Subcutaneous abdominal adipose tissue (tissue), 5 donors: ENCODE measurements around the gene MIEN1.
A peak's percentile ranks its signal among the peaks of the same experiment; 100 is the strongest.
"Not testable (repeated sequence)": the region's sequence is repeated elsewhere in the genome, so short reads cannot be mapped to it uniquely, and the experiment has no call there.

Experiments used
- H3K27ac ChIP-seq: one replicate; pipeline ENCODE4 v1.7.0; 2013; ENCODE audit warnings: low read depth, mild to moderate bottlenecking, inconsistent platforms, low read length, moderate library complexity
- H3K27me3 ChIP-seq, 5 donors: one replicate each; pipeline ENCODE4 v1.7.0; 2013; ENCODE audit warnings: low read length in 5 of 5, inconsistent platforms in 1 of 5; ENCODE audit not compliant: control insufficient read depth in 5 of 5, insufficient read depth in 4 of 5
- H3K36me3 ChIP-seq, 5 donors: one replicate each; pipeline ENCODE4 v1.7.0; 2013; ENCODE audit warnings: low read length in 5 of 5; ENCODE audit not compliant: control insufficient read depth in 5 of 5, insufficient read depth in 5 of 5
- H3K4me1 ChIP-seq, 5 donors: one replicate each; pipeline ENCODE4 v1.7.0; 2013; ENCODE audit warnings: low read length in 5 of 5, mild to moderate bottlenecking in 3 of 5, moderate library complexity in 1 of 5; ENCODE audit not compliant: control insufficient read depth in 5 of 5, insufficient read depth in 5 of 5
- H3K4me3 ChIP-seq, 5 donors: one replicate each; pipeline ENCODE4 v1.7.0; 2013; ENCODE audit warnings: low read length in 5 of 5, low read depth in 1 of 5
- H3K9ac ChIP-seq, 5 donors: one replicate each; pipeline ENCODE4 v1.7.0; 2013; ENCODE audit warnings: low read length in 5 of 5, mild to moderate bottlenecking in 4 of 5, moderate library complexity in 3 of 5
- H3K9me3 ChIP-seq, 5 donors: one replicate each; pipeline ENCODE4 v1.7.0; 2013; ENCODE audit warnings: low read length in 5 of 5; ENCODE audit not compliant: control insufficient read depth in 5 of 5
- donor health status: healthy.
- donor health status: healthy.
- donor health status: healthy.
- donor health status: healthy.
- donor health status: healthy.

The MIEN1 gene

GRCh38 chr17:39699157-39699817, 31.0 kb downstream of the MIEN1 start:
- Histone ChIP-seq H3K4me3 (peak overlapping the region; percentile 46 to 66 (median 62)), H3K27me3 (peaks cover 0 to 16% (median 8%) of the 10 kb centered on the region in 5 donors), H3K4me1 (peaks cover 0 to 15% (median 13%) of the 10 kb centered on the region in 5 donors), H3K9ac (peak overlapping the region in 4 of 5 donors; percentile 33 to 63 (median 52))
- H3K36me3 ChIP-seq, H3K9me3 ChIP-seq, H3K27ac ChIP-seq: not testable (repeated sequence)

- no peak overlapping the region for H3K4me3 ChIP-seq
- H3K27ac ChIP-seq = no peak overlapping the region
- peaks cover 0 to 16% (median 8%) of the 10 kb centered on the region in 5 donors for H3K27me3 ChIP-seq
- H3K4me1 ChIP-seq = peaks cover 0 to 15% (median 13%) of the 10 kb centered on the region in 5 donors
- H3K9ac ChIP-seq = no peak overlapping the region
- H3K36me3 ChIP-seq = peaks cover 0 to 5% (median 3%) of the 10 kb centered on the region in 5 donors
- H3K9me3 ChIP-seq = no peaks in the 10 kb centered on the region
Measured at GRCh38 chr17:39697961-39698360, 32.4 kb downstream of the MIEN1 start.

GRCh38 chr17:39696731-39697130, 33.6 kb downstream of the MIEN1 start:
- H3K27ac ChIP-seq = no peak overlapping the region
- H3K27me3 ChIP-seq = peaks cover 0 to 16% (median 7%) of the 10 kb centered on the region in 5 donors
- no peaks in the 10 kb centered on the region for H3K9me3 ChIP-seq
- no peak overlapping the region for H3K9ac ChIP-seq
- peaks cover 0 to 5% (median 3%) of the 10 kb centered on the region in 5 donors for H3K36me3 ChIP-seq
- no peak overlapping the region for H3K4me3 ChIP-seq
- H3K4me1 ChIP-seq = peaks cover 0 to 15% (median 13%) of the 10 kb centered on the region in 5 donors

GRCh38 chr17:39695089-39695474, 35.2 kb downstream of the MIEN1 start:
- no peak overlapping the region for H3K27ac ChIP-seq

GRCh38 chr17:39694593-39694992, 35.7 kb downstream of the MIEN1 start:
- no peak overlapping the region for H3K4me3 ChIP-seq
- H3K9ac ChIP-seq = no peak overlapping the region
- H3K9me3 ChIP-seq = no peaks in the 10 kb centered on the region
- H3K36me3 ChIP-seq = peaks cover 0 to 5% (median 3%) of the 10 kb centered on the region in 5 donors
- no peak overlapping the region for H3K27ac ChIP-seq
- peaks cover 0 to 10% (median under 1%) of the 10 kb centered on the region in 5 donors for H3K27me3 ChIP-seq
- H3K4me1 ChIP-seq = peaks cover 0 to 4% (median 3%) of the 10 kb centered on the region in 5 donors

More at GRCh38 chr17:39695089-39695474, 35.2 kb downstream of the MIEN1 start:
- no peak overlapping the region for H3K9ac ChIP-seq
- H3K9me3 ChIP-seq = no peaks in the 10 kb centered on the region
- peaks cover 0 to 6% (median 5%) of the 10 kb centered on the region in 5 donors for H3K4me1 ChIP-seq
- H3K27me3 ChIP-seq = peaks cover 0 to 10% (median 2%) of the 10 kb centered on the region in 5 donors
- H3K36me3 ChIP-seq = peaks cover 0 to 5% (median 3%) of the 10 kb centered on the region in 5 donors
- no peak overlapping the region for H3K4me3 ChIP-seq

GRCh38 chr17:39688945-39689344, 41.4 kb downstream of the MIEN1 start:
- Histone ChIP-seq H3K9me3 (no peaks in the 10 kb centered on the region), H3K9ac (no peak overlapping the region), H3K4me3 (peak overlapping the region; percentile 71 to 99 (median 95)), H3K4me1 (peaks cover 2 to 18% (median 14%) of the 10 kb centered on the region in 5 donors), H3K36me3 (peaks cover 0 to 16% (median 12%) of the 10 kb centered on the region in 5 donors), H3K27me3 (no peaks in the 10 kb centered on the region), H3K27ac (no peak overlapping the region)

- peak overlapping the region; percentile 71 to 99 (median 95) for H3K4me3 ChIP-seq
- H3K9ac ChIP-seq = peak overlapping the region; percentile 50 to 82 (median 71)
- H3K36me3 ChIP-seq = peaks cover 0 to 19% (median 14%) of the 10 kb centered on the region in 5 donors
- no peak overlapping the region for H3K27ac ChIP-seq
- no peaks in the 10 kb centered on the region for H3K27me3 ChIP-seq
- H3K4me1 ChIP-seq = peaks cover 2 to 18% (median 14%) of the 10 kb centered on the region in 5 donors
- no peaks in the 10 kb centered on the region for H3K9me3 ChIP-seq
Measured at GRCh38 chr17:39688475-39688835, 41.9 kb downstream of the MIEN1 start.

- peak within 1 kb of the TSS; percentile 50 to 82 (median 71) for H3K9ac ChIP-seq
- peak within 1 kb of the TSS; percentile 71 to 99 (median 95) for H3K4me3 ChIP-seq
- no peaks in the 10 kb centered on the region for H3K27me3 ChIP-seq
- peaks cover 0 to 24% (median 18%) of the 10 kb centered on the region in 5 donors for H3K36me3 ChIP-seq
- peaks cover 2 to 18% (median 14%) of the 10 kb centered on the region in 5 donors for H3K4me1 ChIP-seq
- H3K27ac ChIP-seq = peak within 1 kb of the TSS; percentile 67
- H3K9me3 ChIP-seq = no peaks in the 10 kb centered on the region
Measured at GRCh38 chr17:39687546-39688474, 42.5 kb downstream of the MIEN1 start, which contains the start of gene PGAP3. PGAP3 (minus strand) TSS chr17:39688057; CDS start chr17:39688014, 43 bp downstream.

- H3K36me3 ChIP-seq = peaks cover 0 to 24% (median 18%) of the 10 kb centered on the region in 5 donors
- peaks cover 2 to 18% (median 14%) of the 10 kb centered on the region in 5 donors for H3K4me1 ChIP-seq
- H3K27ac ChIP-seq = no peak overlapping the region
- no peaks in the 10 kb centered on the region for H3K9me3 ChIP-seq
- peak overlapping the region; percentile 71 to 99 (median 95) for H3K4me3 ChIP-seq
- H3K9ac ChIP-seq = no peak overlapping the region
- H3K27me3 ChIP-seq = no peaks in the 10 kb centered on the region
Measured at GRCh38 chr17:39687101-39687545, 43.2 kb downstream of the MIEN1 start.
